HG03066 (cell line): Measurements from ENCODE around the gene ANKRD24.
"Not testable (repeated sequence)": the region's sequence is repeated elsewhere in the genome, so short reads cannot be mapped to it uniquely, and the experiment has no call there.

Source experiments
- ATAC-seq: cut with Tn5 transposase; IDR thresholded peaks from one replicate; pipeline ENCODE4 v1.9.1; 2021; ENCODE audit warnings: low read depth; ENCODE audit not compliant: unreplicated experiment

ANKRD24 gene

DNA sequence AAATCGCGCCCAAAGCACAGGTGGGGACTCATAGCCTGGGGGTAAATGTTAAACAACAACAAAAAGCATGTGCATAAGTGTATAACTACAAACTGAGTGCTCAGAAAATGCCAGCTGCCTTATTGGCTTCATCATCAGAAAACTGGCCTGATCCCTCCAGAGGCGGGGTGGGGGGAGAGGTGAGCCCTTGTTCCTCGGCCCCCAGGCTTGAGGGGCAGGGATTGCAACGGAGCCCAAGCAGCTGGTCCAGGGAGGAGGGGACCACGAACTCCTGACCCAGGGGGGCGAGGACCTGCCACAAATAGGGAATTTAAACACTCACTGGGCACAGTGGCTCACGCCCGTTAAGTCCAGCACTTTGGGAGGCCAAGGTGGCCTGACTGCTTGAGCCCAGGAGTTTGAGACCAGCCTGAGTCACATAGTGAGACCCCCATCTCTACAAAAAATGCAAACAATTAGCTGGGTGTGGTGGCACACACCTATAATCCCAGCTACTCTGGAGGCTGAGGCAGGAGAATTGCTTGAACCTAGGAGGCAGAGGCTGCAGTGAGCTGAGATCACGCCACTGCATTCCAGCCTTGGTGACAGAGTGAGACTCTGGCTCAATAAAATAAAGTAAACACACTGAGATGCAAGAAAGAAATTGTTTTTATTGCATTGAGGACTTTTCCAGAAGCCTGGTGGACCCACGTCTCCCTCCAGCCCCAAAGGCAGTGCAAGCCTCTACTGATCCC lies 8.8 kb upstream of the ANKRD24 start:
- no peak for ATAC-seq

- ATAC-seq: no peak
Observed at GRCh38 chr19:4174213-4174894, 8.1 kb upstream of the ANKRD24 start.

- ATAC-seq: no peak
Observed at GRCh38 chr19:4174895-4175668, 7.4 kb upstream of the ANKRD24 start.

DNA sequence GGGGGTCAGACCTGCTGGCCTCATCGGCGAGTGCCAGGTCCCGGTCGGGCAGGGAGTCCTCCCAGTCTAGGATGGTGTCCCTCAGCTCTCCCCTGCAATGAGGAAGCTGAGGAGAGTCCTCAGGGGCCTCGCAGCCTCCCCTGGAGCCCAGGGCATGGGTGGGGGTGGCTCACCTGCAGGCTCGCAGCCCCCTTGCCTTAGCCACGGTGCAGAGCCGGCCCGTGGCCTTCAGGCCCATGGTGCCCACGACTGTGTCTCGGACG lies 6.9 kb upstream of the ANKRD24 start:
- no peak for ATAC-seq

DNA sequence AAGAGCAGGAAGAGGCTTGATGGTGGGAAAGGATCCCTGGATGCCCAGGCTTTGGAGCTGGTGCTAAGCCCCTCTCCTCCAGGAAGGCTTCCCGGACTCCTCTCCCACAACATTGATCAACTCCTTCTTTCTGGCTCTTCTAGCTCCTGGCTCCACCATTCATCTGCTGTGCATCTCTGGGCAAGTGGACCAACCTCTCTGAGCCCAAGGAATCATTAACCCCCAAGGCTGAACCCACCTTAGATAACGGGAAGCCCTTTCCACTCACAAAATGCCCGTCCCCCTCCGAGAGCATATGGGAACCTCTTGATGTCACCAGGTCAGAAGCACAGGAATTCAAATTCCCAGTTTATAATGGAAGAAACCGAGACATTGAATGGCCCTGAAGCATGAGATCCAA lies 5.3 kb upstream of the ANKRD24 start:
- ATAC-seq: no peak

DNA sequence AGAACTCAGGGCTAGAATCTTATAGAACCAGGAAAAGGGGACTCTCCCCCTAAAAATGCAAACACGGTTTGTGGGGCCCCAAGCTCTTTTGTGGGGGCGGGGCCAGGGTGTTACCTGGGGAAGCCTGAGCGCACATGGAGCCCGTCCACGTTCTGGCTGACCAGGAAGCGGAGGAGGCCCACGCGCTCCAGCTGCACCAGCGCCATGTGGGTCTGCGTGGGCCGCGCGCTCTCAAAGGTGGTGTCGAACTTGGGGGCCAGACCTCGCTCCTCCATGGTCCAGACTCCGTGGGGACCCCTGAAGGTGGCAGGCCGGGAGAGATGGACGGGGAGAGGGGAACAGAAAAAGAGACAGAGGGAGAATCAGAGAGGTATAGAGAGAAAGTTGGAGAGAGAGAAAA lies 3.5 kb upstream of the ANKRD24 start:
- ATAC-seq: no peak

DNA sequence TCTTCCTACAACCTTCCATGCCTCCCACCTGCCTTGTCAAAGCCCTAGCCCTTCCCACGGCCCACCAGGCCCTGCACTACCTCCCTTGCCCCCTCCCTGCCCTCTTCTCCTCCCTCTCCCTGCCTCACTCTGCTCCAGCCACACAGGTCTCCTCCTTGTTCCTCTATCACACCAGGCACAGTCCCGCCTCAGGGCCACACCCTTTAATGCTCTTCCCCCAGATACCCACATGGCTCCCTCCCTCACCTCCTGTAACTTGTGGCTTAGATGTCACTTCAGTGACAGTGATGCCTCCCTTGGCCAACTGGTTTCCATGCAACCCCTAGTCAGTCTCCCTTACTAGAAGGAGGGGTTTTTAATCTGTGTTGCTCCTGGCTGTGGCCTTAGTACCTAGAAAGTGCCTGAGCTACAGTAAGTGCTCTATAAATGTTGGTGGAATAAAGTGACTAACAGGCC lies 1.4 kb upstream of the ANKRD24 start:
- no peak for ATAC-seq

DNA sequence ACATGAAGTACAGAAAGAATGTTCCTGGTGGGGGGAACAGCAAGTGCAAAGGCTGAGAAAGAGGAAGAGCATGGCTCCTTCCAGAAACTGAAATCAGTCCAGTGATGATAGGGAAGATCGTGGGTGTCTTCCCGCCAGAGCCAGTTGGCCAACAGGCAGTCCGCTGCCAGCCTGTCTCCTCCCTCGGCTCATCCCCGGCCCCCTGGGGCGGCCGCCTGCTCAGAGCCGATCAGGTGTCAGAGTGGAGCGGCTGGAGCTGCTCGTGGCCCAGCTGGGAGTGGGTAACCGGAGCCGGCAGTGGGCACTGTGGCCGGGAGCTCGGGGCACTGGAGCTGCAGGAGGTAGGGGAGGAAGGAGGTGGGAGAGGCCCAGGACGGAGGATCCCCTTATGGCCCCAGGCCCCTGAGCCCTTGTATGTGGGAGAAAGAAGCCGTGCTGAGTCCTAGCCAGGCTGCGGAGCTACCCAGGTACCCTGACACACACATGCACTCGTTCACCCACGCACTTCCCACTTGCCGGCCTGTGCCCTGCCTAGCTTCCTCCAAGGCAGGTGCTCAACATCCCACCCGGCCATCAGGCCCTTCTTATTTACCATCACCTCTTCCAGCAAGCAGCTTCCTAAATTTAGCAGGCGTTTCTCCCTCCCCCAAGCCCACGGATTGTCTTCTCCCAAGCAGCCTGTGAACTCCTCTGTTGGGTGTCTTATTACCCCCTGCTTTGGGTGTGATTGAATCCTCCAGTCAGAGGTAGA lies 1.7 kb downstream of the ANKRD24 start:
- no peak for ATAC-seq

GRCh38 chr19:4184718-4185352 lies 2.3 kb downstream of the ANKRD24 start:
- ATAC-seq: no peak

- no peak for ATAC-seq
Observed at GRCh38 chr19:4185413-4186086, 3.1 kb downstream of the ANKRD24 start.

DNA sequence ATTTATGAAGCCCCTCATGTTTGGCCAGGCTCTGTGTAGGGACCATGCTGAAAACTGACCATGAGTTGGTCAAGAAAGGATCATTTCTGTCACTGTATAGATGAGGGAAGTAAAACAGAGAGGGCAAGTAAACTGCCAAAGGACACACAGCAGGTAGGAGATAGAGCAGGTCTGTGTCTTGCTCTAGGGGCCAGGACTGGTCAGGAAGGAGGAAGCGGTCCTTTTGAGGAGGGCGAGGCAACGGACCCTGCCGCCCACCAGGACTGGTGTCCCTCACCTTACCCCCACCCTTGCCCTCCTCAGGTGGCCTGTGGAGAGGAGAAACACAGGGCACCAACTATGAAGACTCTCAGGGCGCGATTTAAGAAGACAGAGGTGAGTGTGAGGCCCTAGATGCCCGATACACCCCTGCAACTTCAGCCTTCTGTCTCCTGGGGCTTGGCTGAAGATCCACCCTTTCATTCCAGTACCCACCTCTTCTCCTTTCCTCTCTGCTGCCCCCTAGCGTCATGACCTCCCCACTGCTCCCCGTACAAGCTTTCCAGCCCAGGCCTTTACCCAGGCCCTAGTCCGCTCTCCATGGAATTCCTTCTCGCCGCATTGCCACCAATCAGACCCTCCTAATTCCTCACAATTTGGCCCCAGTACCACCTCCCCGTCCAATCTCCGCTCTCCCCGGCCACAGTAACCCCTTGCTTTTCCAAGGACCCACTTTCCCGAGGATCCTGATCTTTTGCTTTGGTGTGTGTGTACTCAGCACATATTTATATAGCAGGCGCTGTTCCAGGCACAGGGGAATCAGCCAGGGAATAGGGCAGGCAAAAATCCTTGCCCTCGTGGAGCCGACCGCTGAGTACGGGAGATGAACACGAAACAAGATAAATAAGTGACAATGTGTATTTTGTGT lies 3.9 kb downstream of the ANKRD24 start:
- no peak for ATAC-seq

DNA sequence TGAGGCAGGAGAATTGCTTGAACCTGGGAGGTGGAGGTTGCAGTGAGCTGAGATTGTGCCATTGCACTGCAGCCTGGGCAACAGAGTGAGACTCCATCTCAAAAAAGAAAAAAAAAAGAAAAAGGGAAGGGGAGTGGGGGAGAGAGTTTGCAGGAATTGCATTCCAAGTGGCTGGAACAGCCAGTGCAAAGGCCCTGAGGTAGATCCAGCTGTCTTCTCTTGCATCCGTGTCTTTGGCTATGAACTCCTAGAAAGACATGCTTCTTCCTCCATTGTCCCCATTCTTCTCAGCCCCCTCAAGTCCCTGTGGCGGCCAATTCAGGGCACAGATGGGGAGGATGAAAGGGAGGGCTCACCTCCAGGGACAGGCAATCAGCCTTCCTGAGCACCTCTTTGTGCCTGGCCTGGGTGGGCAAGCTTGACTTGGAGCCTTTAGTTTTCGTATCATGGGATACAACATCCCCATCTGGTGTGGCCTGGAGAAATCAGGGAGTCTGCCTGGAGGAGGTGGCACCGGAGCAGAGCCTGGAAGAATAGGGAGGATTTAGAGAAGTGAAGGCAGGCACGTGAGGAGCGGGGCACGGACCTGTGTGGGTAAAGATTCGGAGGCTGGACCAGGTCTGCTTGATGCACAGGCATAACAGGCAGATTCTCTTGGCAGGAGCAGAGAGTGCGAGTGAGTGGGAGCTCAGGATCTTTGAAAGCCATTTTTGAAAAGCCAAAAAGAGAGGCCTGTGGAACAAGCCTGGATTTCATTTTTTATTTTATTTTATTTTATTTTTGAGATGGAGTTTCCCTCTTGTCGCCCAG lies 5.0 kb downstream of the ANKRD24 start:
- no peak for ATAC-seq

- ATAC-seq: no peak
Observed at GRCh38 chr19:4189641-4190040, 7.2 kb downstream of the ANKRD24 start.

DNA sequence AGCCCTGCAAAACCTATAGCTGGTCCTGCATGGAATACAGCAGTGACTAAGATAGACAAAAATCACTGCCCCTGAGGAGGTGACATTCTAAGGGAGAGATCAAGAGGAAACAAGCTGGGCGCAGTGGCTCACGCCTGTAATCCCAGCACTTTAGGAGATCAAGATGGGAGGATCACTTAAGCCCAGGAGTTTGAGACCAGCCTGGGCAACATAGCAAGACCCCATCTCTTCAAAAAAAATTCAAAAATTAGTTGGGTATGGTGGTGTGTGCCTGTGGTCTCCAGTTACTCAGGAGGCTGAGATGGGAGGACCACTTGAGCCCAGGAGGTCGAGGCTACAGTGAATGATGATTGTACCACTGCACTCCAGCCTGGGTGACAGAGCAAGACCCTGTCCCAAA lies 10.0 kb downstream of the ANKRD24 start:
- ATAC-seq: not testable (repeated sequence)

DNA sequence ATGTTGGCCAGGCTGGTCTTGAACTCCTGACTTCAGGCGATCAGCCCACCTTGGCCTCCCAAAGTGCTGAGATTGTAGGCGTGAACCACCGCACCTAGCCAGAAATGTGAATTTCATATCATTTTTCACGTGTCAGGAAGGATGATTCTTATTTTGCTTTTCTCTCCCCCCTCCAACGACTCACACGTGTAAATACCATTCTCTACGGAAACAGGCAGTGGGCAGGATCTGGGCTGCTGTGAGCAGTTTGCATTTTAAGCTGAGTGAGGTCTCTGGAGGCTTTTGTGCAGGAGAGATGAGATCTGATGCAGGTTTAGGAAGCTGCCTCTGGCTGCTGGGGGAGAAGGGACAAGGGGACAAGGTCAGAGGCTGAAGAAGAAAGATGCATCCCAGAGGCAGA lies 11.9 kb downstream of the ANKRD24 start:
- no peak for ATAC-seq

- ATAC-seq: no peak
Observed at GRCh38 chr19:4196009-4196408, 13.5 kb downstream of the ANKRD24 start.

DNA sequence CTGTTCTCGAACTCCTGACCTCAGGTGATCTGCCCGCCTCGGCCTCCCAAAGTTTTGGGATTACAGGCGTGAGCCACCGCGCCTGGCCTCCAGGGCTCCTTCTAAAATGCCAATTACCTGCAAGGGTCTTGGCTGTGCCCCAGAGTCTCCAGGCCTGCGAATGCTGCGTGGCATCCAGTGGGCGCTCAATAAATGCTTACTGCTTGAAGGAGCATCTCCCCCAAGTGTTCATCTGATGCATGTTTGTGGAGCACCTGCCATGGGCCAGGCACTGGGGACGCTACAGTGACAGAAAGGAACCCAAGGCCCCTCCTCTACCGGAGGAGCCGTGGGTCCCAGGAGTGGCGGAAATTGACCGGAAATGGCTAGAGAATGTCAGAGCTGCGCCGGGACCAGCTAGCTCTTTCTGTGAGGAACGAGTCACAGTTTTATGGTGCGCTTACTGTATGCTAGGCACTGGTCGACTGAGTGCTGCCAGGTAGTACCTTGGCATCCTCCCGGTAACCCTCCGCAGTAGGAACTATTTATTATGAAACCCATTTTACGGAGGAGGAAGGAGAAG lies 14.2 kb downstream of the ANKRD24 start:
- ATAC-seq: no peak

GRCh38 chr19:4197228-4197624 lies 14.7 kb downstream of the ANKRD24 start:
- ATAC-seq: no peak
